Activated gamma-delta T cell treated with anti-CD3 and anti-CD28 coated beads, Interleukin-2, amount 50 U/mL, for 16 hours (primary cell): Measurements from ENCODE around the gene FBXL2.
A peak's percentile ranks its signal among the peaks of the same experiment; 100 is the strongest.
"Not testable (repeated sequence)": the region's sequence is repeated elsewhere in the genome, so short reads cannot be mapped to it uniquely, and the experiment has no call there.

Experiments
- DNase-seq: peaks from one replicate; pipeline ENCODE4 v3.0.0-alpha.2; 2020; ENCODE audit warnings: low read depth

Gene FBXL2

DNA sequence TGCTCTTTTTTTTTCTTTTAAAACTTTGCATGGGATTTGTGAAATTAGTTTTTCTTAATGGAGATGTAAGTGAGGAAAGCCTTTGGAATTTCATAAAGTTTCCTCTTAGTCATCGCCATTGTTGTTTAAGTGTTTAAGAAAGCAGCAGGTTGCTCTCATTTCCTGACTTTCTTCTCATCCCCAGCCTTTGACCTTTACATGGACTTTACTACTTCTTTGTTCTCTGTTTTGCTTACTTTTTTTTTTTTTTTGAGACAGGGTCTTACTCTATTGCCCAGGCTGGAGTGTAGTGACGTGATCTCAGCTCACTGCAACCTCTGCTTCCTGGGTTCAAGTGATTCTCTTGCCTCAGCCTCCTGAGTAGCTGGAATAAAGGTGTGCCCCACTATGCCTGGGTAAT, 38.6 kb downstream of the FBXL2 start:
- DNase-seq: no peak

DNA sequence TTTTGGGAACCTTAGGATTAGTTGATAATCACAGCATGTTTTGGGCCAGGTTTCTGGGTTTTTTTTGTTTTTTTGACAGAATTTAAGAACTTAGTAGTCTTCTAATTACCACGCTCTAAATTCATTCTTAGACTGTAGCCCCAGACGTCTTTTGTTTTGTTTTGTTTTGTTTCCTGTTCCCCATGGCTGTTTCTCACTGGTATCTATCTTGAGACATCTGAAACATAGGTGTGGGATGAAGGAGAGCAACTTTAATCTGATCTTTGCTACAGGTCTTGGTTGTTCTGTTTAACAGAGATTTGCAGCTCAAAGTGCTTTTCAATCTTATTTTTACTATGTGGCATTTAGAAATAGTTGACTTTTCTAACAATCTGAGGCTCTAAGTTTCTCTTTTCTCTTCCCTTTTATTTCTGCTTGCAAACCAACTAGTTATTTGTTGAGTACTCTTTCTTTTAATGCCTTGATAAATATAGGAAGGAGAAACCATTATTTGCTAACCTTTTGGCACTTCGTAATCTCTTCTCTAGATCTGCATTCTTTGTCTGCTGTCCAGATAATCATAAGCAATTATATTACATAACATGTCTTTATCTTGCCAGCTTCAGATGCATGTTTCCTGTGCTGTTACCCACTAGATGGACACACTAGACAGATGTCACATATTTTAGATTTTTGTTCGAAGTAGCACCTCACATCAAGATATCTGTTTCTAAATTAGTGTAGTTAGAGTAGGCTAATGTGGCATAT, 40.9 kb downstream of the FBXL2 start:
- no peak for DNase-seq

DNA sequence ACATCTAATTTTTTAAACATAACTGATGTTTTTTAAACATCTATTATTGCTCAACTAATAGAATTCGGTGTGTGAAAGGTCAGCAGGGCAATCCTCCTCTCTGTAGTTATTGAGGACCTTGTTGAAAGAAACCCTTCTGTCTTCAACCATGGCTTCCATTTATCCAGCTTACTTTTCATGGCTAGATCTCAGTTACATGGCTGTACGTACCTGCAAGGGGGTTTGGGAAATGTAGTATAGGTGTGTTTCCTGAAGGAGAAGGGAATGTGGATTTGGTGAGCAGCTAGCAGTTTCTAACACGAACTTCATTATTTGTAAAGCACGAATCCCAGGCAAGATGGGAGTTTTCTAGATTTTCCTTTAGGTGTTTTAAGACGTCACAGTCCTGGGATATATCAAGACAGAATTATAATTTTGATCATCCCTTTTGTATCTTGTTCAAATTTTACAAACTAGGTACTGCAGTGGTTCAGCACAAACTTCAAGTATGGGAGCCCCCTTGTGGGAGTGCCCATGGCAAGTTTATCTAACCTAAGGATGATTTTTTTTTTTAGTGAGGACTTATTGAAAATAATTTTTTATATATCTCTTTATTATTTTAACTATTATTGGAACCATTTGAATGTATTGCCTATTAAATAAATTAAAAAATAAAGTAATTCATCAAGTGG, 41.6 kb downstream of the FBXL2 start:
- DNase-seq: no peak

DNA sequence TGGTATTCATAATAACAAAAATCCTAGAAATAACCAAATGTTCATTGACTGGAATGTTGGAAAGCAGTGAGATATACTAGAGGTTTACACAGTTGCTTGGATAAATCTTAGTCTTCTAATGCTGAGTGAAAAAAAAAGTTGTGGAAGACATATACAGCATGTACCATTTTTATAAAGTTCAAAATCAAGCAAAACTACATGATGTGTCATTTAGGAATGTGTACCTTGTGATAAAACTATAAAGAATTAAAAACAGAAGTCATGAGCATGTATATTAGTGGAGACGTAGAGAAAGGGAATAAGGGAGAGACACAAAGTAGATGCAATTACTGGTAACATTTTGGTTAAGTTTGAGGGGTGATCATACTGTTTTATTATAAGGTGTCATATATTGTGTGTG, 45.2 kb downstream of the FBXL2 start:
- no peak for DNase-seq

DNA sequence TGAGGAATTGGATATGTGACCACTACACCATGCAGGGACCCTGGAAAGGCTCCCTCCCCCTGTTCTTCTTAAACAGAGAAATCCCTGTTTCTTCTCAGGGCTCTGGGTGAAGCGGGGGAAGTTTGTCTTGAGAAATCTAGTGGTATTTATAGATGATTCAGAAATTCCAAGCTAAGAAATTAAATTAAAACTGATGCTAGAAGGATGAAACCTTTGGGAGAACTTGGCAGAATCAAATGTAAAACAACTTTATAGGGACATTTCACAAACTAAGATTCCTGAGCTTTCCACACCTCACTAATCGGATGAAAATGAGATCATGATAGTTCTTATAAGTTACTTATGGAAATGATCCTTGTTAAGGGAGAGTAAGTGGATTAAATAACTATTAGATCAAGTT, 54.2 kb downstream of the FBXL2 start:
- DNase-seq: no peak

DNA sequence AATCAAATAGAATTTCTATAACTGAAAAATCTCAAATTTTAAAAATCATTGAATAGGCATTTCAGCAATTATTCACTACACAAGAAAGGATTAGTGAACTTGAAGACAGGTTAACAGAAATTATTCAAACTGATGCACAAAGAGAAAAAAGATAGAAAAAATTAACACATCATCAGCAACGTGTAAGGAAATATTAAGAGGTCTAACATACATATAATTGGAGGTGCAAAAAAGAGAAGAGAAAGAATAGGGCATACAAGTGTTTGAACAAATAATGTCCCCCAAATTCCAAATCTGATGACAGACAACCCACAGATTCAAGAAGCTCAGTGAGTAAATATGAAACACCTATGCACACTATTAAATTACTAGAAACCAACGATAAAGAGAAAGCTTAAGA, 57.1 kb downstream of the FBXL2 start:
- DNase-seq: no peak

DNA sequence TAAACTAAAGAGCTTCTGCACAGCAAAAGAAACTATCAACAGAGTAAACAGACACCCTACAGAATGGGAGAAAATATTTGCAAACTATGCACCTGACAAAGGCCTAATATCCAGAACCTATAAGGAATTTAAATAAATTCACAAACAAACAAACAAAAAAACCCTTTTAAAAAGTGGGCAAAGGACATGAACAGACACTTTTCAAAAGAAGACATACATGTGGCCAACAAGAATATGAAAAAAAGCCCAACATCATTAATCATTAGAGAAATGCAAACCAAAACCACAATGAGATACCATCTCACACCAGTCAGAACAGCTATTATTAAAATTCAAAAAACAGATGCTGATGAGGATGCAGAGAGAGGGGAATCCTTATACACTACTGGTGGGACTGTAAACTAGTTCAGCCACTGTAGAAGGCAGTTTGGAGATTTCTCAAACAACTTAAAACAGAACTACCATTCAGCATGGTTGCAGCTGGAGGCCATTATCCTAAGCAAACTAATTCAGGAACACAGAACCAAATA, 61.8 kb downstream of the FBXL2 start:
- not testable (repeated sequence) for DNase-seq

DNA sequence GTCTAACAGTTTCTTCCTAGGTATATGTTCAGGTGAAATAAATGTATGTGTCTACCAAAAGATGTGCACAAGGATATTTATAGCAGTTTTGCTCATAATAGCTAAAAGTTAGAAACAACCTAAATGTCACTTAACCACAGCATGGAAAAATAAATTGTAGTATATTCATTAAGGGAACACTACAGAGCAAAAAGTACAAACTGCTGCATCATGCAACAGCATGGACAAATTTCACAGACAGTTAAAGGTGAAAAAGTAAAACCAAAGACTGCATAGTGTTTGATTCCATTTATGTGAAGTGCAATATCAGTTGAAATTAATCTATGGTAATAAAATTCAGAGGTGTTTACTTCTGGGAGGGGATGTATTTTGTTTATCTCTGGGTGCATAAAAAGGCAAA, 62.5 kb downstream of the FBXL2 start:
- DNase-seq: no peak

DNA sequence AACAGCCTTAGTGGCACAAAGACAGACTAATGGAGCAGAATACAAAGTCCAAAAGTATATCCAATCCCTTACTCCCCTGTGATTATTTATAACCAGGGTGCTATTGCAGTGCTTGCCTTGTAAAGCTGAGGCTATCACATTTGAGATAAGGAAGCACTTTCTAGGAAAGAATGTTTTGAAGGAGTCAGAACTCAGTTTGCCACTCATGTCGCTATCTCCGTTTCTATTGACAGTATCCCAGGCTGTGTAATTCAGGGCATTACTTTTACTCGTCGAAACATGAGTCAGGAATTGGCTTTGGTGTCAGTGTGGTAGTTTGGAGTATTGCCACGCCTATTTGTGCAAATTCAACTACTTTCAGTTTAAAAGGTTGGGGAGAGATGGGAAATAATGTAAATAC, 78.4 kb downstream of the FBXL2 start:
- no peak for DNase-seq

DNA sequence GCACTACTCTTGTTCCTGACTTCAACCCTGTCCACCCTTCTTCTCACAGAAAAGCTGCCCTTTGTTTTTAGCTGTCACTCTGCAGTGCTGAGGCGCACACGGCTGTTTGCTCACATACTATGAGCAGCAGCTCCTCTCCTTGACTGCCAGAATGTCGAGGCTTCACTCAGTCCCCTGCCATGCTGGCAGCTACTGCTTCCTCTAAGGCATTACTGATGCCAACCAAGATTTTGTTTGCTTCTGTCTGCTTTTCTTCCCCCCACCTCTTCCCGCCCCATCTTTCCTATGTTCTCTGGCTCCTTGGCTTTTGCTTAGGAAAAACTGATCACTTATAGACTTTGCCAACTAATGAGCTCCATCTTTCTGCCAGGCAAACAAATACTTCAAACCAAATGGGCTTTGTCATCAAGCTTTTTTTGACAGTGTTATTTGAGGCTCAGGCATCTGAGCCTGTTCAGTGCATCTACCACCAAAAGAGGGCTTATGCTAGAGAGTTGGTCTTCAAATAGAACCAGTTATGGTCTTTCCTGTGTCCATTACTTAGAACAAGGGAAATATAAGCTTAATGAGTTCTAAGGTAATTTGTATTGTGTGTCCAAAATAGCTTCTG, 81.0 kb downstream of the FBXL2 start:
- DNase-seq: no peak

DNA sequence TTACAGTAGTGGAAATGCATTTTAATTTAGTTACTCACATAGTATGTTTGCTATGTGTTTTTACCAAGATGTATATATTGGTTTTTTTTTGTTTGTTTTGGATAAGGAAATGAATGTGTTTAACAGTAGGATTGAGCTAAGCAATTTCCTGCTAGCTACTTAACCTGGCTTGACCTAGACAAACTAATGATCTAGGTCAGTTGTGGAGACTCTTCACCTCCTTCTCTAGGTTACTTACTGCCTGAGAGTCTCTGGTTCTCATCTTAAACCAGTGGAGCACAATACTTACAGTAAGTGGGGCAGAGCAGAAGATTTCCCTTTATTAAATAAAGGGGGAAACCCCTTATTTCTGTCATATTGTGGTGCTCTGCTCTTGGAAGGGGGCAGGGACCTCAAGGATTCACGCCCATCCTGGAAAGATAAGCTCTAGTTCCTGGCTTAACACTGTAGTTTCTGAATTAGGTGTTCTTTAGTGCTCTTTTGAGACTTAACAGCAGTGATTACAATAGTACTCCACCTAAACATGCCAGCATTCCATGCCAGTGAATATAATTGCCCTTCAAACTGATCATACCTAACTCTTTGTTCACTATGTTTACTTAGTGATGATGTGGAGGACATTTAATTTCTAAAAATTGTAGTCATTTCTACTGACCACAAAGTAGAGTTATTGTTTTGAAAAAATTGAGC, 83.0 kb downstream of the FBXL2 start:
- DNase-seq: no peak

DNA sequence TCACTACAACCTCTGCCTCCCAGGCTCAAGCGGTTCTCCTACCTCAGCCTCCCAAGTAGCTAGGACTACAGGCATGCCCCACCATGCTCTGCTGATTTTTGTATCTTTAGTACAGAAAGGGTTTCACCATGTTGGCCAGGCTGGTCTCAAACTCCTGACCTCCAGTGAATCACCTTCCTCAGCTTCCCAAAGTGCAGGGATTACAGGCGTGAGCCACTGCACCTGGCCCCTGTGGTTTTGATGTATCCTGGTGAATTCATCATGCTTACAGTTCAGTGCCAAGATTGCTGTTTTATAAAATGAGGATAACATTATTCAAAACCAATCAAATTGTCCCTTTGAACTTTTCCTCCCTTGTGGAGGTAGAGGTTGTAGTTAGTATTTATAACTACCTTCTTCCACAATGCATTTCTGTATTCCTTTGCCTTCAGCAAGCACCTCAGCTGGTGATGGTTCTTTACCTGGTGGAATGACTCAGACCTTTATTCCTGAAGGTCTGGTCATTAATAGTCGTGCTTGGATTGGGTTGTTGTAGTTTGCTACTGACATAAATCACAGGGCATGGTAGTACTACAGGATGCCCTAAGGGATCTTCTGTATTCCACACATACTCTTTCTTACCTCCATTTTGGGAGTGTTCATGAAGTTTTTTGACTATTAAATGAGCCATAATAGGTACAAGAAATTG, 86.0 kb downstream of the FBXL2 start:
- no peak for DNase-seq

DNA sequence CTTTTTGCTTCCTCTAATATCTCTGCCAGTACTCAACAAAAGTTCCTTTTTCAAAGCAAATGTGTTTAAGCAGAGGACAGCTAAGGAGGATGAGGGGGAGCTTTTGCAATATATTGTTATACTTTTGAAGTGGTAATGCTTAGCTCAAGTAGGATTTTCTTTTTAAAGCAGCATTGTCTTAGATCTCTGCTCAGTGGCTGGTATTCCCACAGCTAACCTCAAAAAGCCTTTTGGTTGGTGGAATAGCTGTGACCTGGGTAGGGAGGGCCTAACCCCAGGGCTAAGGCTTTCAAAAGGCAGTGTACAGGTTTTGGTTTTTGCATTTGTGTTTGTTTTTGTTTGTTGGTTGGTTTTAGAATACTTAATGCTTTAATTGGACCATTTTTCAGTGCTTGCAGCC, 86.8 kb downstream of the FBXL2 start:
- no peak for DNase-seq

DNA sequence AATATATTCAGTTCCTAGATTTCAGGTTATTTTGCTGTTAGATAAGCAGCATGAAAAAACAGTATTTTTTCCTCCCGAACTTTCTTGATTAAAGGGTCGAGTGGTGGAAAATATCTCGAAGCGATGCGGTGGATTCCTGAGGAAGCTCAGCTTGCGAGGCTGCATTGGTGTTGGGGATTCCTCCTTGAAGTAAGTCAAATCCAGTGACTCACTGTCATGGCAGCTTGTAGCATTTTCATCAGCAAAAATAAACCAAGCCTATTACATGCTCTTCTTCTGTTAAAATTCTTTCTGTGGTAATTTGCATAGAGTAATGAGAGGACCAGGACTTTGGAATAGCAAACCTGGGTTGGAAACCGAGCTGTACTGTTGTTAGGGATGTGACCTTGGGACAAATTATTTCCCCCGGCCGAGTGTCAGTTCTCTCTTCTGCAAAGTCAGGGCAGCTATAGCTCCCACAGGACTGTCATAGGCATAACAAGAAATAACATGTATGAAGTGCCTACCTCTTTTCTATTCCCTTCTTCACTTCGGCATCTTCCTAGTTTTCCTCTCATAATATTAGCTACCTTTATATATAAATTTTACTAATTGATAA, 87.4 kb downstream of the FBXL2 start:
- DNase-seq: no peak

DNA sequence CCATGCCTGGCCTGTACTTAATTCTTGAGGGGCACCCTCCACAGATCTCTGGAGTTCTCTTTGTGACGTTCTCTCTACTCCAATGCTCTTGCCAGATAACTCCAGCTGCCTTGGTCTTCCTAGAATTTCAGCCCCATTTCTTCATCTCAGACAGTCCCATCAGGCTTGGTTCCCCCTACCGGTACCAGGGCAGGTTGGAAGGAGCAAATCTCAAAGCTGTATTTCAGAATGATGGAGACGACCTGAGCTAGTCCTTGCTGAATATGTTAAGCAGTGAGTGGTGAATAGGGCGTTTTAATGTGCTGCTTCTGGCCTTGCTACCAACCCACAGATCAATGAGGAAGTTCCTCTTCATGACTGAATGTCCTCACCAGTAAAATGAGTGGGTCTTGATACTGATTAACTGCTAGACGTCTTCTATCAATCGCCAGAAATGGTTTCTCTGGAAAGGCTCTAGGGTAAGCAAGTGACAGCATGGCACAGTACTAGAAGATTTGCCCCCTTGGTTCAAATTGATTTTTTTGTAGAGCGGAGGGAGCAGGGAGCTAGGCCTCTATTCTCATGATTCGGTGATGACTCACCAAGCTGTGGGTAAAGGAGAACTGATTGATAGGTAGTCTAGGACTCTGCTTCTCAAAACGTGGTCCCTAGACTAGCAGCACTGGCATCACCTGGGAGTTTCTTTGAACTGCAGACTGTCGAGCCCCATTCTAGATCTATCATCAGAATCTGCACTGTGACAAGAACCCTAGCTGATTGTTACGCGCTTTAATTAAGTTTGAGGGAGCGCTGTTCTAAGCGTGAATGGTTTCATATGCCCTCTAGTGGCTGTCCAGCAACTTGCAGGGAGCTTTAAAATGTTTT, 95.2 kb downstream of the FBXL2 start:
- peak; percentile 2 for DNase-seq

DNA sequence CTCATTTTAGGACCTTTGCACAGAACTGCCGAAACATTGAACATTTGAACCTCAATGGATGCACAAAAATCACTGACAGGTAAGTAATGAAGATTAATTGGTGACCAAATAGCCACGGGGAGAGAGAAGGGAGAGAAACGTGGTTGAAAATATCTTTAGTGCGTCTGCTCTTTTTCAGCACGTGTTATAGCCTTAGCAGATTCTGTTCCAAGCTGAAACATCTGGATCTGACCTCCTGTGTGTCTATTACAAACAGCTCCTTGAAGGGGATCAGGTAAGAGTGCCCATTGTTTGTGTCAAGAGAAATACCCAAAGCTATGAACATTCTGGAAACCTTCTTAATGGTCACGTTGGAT, 95.8 kb downstream of the FBXL2 start:
- DNase-seq: no peak

DNA sequence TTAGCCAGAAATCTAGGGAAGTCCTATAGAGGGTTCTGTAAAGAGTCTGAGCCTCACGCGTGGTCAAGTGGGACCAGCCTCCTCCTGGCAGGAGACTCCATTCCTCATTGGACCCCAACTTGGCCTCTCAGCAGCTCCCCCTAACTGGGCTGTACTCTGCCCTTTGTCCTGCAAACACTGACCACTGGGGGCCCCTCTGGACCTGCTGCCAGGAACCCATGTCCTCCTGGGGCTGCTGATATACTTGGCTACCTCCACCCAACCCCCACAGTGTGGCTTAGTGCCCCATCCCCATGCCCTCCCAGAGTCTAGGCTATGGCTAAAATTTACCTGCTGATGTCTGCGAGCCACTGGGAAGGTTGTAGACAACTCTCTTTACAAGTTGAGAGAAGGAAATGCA, 100.2 kb downstream of the FBXL2 start:
- DNase-seq: no peak

DNA sequence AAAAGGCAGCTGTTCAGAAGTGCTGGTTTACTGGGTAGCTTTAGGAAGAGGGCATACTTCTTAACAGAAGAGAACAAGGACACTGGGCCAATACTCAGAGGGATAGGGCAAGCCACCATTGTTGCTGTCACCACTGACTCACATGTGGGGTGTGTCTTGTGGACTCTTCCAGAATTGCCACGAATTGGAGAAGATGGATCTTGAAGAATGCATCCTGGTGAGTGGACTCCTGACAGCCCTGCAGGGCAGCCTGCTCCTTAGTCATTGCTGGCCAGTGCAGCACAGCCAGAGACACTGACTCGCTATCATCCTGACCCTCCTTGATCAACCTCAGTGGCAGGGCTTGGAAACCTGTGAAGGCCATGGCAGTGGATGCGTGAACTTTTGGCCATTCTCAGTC, 100.7 kb downstream of the FBXL2 start:
- no peak for DNase-seq

DNA sequence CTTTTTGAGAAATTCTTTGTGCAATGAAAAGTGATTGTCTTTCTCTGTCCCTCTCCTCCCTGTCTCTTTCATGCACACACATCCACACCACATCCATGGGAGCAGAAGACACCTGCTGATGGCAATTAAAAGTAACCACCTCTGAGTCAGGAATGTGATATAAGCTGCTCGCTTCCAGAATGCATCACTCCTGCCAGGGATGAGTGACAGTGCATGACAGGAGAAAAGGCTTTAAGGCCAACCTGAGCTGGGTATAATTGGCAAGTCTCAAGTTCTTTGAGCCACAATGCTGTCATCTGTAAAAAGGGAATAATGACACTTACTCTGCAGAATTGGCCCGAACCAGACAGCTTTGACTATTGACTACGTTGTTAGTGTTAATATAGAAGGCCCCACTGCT, 103.4 kb downstream of the FBXL2 start:
- DNase-seq: no peak

DNA sequence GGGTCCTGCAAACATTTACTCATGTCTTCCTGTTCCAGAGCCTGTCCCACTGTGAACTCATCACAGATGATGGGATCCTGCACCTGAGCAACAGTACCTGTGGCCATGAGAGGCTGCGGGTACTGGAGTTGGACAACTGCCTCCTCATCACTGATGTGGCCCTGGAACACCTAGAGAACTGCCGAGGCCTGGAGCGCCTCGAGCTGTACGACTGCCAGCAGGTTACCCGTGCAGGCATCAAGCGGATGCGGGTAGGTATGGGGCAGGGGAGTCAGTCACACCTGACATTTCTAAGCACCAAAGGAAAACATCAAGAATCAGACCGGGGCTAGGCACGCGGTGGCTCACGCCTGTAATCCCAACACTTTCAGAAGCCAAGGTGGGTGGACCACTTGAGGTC, 106.7 kb downstream of the FBXL2 start:
- DNase-seq: no peak

DNA sequence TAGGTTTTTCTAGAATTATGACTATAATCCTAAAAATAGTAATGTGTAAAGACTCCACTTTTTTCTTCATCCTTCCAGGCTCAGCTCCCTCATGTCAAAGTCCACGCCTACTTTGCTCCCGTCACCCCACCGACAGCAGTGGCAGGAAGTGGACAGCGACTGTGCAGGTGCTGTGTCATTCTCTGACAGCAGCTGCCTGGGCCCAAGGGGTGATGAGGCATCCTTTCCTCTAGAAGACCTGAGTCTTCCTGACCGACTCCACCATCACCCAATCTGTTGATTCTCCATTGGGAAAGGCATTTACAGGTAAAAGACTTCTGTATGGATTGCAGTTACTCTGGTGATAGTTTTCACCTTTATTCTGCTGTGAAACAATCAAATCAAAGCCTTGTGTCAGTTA, 108.2 kb downstream of the FBXL2 start:
- no peak for DNase-seq
